ENCODE data around the gene ARHGAP24. TPM values are rescaled to one million over a fixed set of nuclear protein-coding genes. Genes with fewer than 3 reads are reported as not detected.

The ARHGAP24 gene
- total and polyA plus RNA-seq, 12 donors = 6.7 to 35.5 (median 23.9) TPM

GRCh38 chr4:86007042-86007441 lies 532.1 kb downstream of the ARHGAP24 start:
- WGBS, 2 donors = 94 to 98% methylated on average over 6 of the region's 6 CpGs
- intact Hi-C loops (cut with DNase I) = no loop called here
- H3K9me3 ChIP-seq = no peaks in the 10 kb centered on the region
- TF ChIP-seq CTCF (IDR thresholded peaks at IDR 0.05) = no peak
- H3K4me1 ChIP-seq = peaks cover 0 to 9% (median 0%) of the 10 kb centered on the region in 9 donors
- no peak overlapping the region for H3K27ac ChIP-seq
- ATAC-seq = no peak
- no peak overlapping the region for H3K4me3 ChIP-seq
- no peaks in the 10 kb centered on the region for H3K27me3 ChIP-seq
- DNase-seq = no peak
- H3K36me3 ChIP-seq = peaks cover 0 to 18% (median 0%) of the 10 kb centered on the region in 9 donors

DNA sequence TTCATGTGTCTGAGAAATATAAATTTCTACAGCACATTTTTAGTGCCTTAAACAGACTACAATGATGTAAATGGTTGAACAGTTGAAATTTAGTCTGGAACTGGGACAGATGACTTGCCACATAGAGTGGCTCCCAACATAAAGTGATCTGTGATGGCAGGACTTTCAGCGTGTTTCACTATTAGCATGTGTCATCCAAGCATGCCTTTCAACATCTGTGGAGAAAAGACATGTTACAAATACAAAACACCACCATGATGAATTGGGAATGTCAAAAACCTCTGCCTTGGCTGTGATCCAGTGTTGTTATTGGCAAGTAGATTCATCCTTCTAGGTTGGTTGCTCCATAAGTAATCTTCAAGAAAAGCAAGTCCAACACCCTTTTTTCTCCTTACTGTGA lies 536.2 kb downstream of the ARHGAP24 start:
- 23 to 25% methylated on average over 1 of the region's 1 CpG for WGBS, 2 donors

GRCh38 chr4:86013621-86014020 lies 538.7 kb downstream of the ARHGAP24 start:
- DNase-seq (no peak), ATAC-seq (no peak)
- no peak overlapping the region for H3K27ac ChIP-seq
- WGBS, 2 donors = 31 to 35% methylated on average over 4 of the region's 4 CpGs
- no peaks in the 10 kb centered on the region for H3K9me3 ChIP-seq
- H3K4me1 ChIP-seq = peaks cover 0 to 42% (median 20%) of the 10 kb centered on the region in 9 donors
- intact Hi-C loops (cut with DNase I) = no loop called here
- no peak overlapping the region for H3K4me3 ChIP-seq
- no peaks in the 10 kb centered on the region for H3K36me3 ChIP-seq
- no peak for TF ChIP-seq CTCF (IDR thresholded peaks at IDR 0.05)
- no peaks in the 10 kb centered on the region for H3K27me3 ChIP-seq

More for the DNA sequence above, 536.2 kb downstream of the ARHGAP24 start:
- DNase-seq (peak in 1 of 2 donors; percentile 35), ATAC-seq (peak in 2 of 8 donors; percentile 19 to 74)
- no peak for TF ChIP-seq CTCF (IDR thresholded peaks at IDR 0.05)
- intact Hi-C loops (cut with DNase I) = no loop called here
- no peaks in the 10 kb centered on the region for H3K9me3 ChIP-seq
- H3K4me1 ChIP-seq = peaks cover 0 to 41% (median 20%) of the 10 kb centered on the region in 9 donors
- no peak overlapping the region for H3K4me3 ChIP-seq
- H3K27me3 ChIP-seq = no peaks in the 10 kb centered on the region
- no peak overlapping the region for H3K27ac ChIP-seq
- no peaks in the 10 kb centered on the region for H3K36me3 ChIP-seq

- DNase-seq (no peak), ATAC-seq (peak in 2 of 8 donors; percentile 25 to 47)
- 64 to 69% methylated on average over 5 of the region's 5 CpGs for WGBS, 2 donors
- intact Hi-C loops (cut with DNase I) = no loop called here
- Histone ChIP-seq H3K4me1 (peaks cover 0 to 42% (median 20%) of the 10 kb centered on the region in 9 donors), H3K27me3 (no peaks in the 10 kb centered on the region), H3K36me3 (no peaks in the 10 kb centered on the region), H3K4me3 (no peak overlapping the region), H3K9me3 (no peaks in the 10 kb centered on the region), H3K27ac (no peak overlapping the region)
- no peak for TF ChIP-seq CTCF (IDR thresholded peaks at IDR 0.05)
Observed at GRCh38 chr4:86014599-86014998, 539.6 kb downstream of the ARHGAP24 start.
